ENCODE results near the gene MTX3.

MTX3 gene

GRCh38 chr5:79932510-79933504, 58.3 kb downstream of the MTX3 start:
- no peak for DNase-seq

- no peak for DNase-seq
These were observed 59.2 kb downstream of the MTX3 start for GRCh38 chr5:79931866-79932265.

GRCh38 chr5:79931409-79931808, 59.7 kb downstream of the MTX3 start:
- no peak for DNase-seq

- DNase-seq: no peak
These were observed 62.0 kb downstream of the MTX3 start for GRCh38 chr5:79929095-79929494.

Data from CD4-positive, alpha-beta T cell treated with Interferon gamma for 1 hour (primary cell).